Hypothalamus (tissue), 51 donors: Measurements from ENCODE around the gene TSSK6.
"Not testable (repeated sequence)": the region's sequence is repeated elsewhere in the genome, so short reads cannot be mapped to it uniquely, and the experiment has no call there.

Experiments
- DNase-seq, 51 donors: peaks; one replicate each; lab custom pipeline; 2025; lab: John Stamatoyannopoulos, UW

TSSK6 gene

DNA sequence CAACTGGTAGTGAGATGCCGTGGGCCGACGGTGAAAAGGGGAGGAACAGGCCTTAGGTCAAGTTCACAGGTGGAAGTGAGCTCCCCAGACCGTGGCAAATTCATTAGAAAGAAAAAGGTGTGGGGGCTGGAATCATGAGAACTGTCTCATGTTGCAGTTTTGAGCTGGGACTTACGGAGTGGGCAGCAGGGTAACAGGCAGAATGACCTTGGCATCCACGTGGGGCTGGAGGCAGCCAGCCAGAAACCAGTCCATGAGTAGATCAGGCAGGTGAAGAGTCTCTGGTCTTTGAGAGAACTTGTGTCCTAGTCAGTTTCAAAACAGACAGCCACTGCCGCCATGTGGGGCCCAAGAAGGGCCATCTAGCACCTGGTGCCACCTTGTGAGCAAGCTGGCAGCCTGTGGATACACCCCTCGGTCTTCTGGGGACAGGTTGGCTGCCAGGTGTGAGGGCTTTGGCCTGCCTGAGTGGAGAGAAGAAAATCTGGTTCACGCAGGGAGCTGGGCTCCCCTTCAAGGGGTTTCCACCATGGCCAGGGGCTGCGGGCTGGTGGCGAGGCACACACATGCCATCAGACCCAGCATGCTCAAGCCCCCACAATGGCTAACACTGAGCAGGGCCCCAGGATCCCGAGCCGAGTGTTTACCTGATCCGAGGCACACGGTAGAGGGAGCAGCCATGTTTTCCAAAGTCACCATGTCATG, 23.9 kb downstream of the TSSK6 start:
- DNase-seq = no peak

DNA sequence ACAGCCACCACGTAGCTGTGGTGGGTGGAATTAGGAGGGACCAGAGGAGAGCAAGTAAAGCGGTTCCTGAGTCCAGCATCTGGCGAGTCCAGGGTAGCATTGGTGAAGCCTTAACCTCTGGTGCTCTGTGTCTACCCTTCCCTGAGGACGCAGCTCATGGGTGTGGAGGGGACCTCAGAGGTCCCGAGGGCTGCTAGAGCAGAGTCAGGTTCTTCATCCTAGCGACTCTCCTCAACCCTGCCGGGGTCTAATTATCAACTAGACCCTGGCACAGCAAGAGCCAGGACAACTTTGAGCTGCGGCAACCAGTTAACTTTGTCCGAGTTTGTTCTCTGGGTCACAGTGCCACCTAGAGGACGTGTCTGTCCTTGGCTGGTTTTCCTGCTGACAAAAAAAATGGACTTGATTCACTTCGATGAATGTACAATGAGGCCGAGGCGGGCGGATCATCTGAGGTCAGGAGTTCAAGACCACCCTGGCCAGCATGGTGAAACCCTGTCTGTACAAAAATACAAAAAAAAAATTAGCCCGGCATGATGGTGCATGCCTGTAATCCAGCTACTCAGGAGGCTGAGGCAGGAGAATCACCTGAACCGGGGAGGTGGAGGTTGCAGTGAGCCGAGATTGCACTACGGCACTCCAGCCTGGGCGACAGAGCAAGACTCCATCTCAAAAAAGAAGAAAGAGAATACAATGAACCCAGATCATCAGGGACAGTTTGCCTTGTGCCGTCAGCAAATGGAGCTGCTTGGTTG, 25.0 kb downstream of the TSSK6 start:
- DNase-seq = peak in 49 of 51 donors; percentile 4 to 83 (median 59)

DNA sequence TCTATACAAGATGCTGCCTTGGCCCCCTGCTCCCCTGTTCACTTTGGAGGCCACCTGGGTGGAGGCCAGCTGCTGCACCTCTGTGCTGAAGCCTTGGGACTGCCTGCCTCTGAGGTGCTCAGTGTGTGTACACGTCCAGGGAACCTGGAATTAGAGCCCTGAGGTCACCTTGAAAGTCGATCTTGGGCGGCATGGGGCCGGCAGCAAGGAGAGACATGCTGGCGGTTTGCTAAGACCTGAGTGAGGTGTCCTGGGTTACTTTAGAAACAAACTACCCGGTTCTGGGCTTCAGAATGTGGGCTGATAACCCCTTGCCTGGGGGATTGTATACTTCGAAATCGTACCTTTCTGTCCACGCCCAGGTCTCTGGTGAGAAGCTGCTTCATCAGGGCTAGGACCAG, 25.5 kb downstream of the TSSK6 start:
- DNase-seq = no peak

DNA sequence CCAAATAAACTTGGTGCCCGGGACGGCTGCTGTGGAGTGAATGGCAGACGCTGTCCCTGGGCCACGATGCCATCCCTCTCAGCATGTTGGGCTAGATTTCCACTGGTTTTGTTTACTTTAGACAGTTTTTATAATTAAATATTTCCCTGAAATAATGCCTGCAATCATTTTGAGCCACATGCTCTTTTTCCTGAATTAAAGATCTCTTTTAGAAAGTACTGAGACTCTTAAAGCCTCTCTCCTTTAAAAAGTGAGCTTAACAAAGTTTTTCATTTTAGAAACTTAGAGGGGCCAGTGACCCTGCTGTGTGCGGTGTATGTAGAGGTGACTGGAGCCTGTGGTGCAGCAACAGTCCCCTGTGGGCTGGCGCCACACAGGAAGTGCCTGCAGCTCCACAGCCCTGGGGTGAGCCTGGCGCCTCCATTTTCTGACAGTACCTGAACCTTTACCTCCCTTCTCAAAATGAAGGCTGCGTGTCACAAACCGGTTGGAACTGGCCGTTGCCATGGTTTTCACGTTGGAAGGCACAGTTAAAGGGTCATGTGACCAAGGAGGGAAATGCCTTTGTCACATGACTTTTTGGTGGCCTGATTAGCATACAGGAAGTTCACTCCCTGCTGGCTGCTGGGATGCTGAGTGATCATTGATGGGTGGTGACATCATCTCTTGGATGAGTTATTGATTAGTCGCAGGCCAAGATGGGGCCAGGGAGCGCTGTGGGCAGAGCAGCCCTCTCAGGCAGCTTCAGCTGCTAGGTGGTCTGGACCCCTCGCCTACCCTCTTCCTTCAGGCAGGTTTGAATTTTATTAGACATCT, 26.3 kb downstream of the TSSK6 start:
- peak in 43 of 51 donors; percentile 7 to 85 (median 52) for DNase-seq

DNA sequence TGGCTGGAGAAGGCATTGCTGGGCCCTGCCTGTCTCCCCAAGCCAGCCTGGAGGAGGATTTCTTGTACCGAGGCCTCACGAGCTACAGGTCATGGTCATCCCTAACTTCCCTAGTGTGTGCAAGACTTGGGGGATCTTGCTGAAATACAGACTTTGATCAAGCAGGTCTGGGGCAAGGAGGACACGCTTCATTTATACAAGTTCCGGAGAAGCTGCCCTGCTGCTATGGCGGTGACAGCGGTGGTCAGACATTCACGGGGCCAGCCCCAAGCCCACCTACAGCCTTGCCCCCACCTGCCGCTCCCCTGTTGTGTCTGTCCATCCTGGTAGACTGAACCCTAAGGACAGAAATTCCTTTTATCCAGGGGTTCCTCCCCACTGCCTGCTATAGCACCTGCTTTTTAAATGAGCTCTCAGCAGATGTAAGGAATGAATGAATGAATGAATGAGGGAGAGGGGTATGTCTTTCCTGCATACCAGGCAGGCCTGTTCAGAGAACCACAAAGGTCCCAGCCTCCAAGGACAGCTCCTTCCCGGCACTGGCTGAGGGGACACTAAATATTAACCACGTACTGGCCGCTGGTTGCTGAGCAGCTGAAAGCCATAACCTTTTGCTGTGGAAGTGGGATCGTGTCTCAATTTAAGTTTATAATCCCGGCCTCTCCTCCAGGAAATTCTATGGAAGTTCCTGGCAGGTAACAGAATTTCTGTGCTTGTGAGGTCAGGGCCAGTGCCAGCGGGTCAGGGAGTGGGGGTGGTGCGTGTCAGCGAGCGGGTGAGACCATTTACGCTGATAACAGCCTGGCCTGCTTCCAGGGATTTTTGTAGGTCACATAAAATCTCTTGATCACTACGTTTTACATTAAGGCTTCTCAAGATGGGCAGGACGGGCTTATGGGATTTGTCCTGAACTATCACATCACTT, 27.1 kb downstream of the TSSK6 start:
- DNase-seq = peak in 1 of 51 donors; percentile 7

DNA sequence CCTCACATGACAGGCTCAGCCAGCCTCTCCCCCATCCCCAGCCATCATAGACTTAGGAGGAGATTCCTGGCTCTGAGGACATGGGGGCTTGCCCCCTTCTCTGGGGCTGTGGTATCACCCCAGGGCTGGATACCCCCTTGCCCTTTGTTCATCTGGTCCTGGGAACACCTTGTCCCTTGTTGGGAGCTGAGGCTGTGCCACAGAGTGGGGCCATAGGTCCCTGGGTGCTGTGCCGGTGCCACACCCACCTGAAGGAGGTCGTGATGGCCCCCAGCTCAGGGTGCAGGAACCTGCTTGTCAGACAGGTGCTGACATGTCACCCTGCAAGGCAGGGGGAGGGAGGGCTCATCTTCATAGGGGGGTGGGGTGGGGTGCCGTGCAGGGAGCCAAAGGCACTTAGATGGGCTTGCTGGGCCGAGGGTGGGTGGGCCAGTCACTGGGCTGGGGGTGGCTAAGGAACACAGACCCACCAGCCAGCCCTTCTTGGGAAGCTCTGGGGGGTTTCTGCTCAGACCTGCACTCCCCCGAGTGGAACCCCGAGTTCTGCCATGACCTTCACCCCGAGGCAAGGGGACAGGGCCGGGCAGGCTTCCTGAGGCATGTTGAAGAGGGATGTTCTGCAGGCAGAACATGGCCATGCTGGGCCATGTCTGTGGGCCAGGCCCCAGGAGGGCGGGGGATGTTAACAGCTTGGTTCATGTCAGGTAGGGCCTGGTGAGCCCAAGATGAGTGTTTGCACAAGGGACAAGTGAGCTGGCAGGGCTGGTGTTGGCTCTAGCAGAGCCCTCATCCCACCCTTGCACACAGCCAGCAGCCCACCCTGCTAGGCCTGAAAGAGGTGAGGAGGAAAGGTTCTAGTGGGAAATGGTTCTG, 28.0 kb downstream of the TSSK6 start:
- DNase-seq = no peak

DNA sequence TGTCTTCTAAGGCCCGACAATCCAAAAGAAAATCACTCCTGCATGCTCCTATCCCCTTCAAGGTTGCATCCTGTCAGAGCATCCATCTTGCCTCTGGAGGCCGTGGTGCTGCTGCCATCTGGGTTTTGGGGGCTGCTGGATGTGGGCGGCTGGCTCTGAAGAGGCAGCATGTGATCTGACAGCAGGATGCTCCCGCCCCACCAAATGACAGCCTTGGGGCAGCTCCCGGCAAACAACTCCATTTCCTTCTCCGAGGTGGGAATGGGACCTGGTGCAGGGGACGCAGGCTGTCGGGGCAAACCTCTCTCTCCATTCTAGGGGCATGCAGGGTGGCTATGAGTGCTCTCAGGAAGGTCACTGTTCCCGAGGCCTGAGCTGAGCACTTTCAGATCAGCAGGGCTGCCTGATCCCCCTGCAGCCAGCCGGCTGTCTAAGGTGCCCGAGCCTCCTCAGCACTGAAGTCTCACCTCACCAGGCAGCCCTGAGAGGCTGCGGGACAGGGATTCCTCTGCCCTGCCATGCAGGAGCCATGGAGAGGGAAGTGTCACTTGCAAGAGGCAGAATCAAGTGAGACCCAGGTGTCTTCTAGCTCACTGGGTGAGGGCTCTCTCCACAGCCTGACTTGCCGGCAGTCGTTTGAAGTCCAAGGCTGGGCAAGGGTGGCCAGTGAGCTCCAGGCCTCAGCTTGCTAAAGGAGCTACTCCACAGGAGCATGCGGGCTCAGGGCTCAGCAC, 28.8 kb downstream of the TSSK6 start:
- DNase-seq = no peak

DNA sequence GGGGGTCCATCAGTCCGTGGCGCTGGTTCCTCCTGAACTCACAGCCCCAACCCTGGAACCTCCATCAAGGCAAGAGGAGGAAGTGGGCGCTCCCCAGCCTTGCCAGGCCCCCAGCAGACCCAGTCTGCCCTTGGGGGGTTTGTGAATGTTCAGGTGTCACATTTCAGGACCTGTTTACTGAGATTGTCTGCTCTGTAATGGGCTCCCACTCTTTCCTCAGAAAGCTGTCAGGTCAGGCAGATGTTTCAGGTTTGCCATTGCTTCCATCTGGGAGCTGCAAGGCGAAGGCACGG, 29.4 kb downstream of the TSSK6 start:
- no peak for DNase-seq

DNA sequence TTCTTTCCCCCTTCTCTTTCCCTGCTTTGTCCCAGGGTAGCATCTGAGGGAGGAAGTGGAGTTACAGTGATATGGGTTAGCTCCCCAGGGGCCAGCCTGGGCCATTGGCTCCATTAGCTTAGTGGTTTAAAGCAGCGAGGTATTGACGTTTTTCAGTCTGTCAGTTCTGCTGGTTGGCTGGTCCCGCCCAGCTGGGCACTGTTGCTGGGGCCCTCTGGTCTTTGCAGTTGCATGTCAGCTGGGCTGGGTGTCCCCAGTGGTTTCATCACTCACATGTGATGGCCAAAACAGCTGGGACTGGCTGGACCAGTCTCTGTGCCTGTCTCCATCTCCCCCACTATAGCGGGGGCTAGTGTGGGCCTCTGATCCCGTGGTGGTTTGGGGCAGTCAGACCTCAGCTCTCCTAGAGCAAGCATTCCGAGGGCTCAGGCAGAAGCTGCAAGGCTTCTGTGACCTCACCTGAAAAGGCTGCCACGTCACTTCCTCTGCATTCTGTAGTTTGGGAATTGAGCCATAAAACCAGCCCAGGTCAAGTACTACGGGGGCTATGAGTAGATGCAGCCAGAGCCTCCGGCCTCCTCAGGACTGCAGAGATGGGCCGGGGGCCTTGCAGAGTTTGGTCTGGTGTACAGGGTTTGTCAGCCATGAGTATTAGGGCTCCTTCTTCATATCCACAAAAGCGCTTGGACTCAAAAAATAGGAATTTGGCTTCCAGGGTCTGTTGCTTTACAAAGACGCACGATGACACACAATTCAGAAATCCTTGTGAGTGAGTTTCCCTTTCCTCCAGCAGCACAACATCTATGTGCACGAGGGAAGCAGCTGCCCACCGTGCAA, 30.0 kb downstream of the TSSK6 start:
- peak in 1 of 51 donors; percentile 22 for DNase-seq

DNA sequence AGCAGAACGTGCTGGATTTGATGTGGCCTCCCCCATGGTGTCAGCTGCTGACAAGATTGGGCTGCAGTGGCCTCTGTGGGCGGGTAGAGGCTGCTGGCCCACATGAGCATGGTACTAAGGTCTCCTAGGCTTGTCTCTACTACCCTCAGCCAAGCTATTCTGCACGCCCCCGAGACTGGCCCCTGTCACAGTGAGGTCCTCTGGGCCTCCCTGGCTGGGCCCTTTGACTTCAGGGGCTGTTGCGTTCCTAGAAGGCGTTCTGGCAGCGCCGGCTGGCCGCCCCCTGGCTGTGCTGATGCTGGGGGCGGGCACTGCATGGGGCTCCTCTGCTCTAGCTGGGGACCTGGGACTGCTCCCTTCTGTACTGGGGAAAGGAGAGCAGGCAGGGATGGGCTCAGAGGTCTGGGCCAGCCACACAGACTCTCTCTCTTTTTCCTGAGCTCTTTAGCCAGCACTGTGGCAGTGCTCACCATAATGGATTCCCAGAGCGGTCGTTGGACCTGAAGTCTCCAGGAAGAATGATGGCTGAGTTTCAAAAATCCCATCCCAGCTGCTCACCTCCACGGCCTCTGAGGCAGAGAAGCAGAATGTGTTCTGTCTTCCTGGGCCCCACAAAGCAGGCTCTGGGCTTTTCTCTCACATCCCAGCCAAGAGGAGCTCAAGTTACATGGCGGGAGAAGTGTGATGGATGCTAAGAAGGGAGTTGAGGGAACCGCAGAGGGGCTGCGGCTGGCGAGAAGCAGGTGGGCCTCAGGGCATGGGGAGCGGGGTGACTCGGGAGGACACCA, 32.3 kb downstream of the TSSK6 start:
- no peak for DNase-seq

DNA sequence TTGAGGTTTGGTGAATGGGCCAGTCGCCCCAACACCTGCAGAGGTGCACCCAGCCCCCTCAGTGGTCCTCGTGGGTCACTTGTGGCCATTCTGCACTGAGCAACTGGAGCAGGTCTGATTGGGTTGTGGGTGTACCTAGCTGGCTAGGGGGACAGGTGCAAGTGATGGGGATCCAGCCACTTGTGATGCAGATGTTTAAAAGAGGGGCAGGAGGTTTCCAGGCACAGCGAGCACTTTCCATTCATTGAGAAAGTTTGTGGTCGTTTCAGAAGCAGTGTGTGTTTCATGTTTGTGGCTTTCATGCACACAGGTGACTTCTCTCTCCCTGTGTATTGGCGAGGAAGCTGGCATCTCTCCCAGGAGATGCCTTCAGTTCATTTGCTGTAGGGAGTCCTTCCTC, 34.7 kb downstream of the TSSK6 start:
- DNase-seq = no peak

DNA sequence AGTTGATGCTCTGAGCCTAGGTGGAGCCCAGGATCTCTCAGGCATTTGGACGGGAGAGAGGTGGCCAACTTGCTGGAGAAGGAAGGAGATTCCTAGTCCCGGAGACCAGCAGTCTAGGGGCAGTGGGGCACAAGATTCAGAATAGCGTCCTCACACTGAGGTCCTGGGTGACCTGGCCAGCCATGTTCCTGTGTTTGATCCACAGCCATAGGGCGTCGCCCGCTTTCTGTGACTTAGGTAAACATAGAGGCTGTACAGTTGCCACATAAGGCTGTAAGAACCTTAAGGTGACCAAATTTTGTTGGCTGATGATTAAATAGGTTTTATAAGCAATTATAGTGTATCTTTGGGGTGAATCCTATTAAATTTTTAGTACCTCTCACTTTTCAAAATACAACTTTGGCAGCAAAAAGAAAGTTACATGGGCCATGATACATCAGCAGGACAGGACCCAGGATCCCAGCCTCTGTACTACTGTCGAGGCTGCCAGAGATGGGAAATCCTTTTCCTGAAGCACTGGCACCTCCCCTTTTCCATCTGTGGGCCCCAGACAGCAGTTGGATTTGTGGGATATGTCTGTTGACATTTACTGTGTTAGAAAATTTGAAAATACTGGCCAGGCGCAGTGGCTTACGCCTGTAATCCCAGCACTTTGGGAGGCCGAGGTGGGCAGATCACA, 37.5 kb downstream of the TSSK6 start:
- no peak for DNase-seq

DNA sequence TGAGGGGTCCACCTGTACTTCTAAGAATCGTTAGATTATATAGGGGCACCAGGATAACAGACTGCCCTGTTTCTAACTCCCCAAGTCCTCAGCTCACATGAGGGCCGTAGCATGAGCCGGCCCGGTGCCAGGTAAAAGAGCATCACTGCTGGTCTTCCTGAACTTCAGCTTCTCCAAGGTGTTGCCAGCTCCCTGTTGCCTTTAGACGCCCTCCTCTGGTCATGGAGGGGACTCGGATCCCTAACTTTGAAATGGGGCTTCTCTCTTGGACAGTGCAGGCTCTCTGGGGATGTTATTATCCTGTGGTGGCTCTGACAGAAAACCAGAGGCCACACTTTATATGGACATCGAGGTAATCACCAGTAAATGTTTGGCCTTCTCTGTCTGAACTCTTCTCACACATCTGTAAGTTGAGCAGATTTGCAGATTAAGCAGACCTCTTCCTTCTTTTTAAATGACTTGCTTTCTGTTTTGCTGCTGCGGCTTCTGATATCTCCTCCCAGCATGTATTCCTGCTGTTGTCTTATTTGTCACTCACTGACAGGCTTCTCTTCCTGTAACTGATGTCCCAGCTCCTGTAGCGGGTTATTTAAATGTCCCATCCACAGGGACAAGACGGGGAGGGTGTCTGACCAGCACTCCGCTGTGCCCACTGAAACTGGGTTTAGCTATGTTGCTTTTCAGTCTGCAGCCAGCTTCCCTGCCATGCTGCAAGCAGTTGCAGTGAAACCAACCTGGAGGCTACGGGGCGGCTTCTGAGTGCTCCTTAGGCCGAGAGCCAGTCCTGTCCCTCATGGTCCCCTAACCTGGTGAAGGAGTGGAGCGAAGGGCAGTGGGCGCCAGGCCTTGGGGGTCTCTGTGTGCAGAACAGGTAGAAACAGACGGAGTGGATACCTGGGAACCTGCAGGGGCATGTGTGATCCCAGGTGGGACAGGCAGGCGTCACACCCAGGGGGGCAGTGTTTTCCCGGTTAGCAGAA, 39.2 kb downstream of the TSSK6 start:
- DNase-seq = no peak

DNA sequence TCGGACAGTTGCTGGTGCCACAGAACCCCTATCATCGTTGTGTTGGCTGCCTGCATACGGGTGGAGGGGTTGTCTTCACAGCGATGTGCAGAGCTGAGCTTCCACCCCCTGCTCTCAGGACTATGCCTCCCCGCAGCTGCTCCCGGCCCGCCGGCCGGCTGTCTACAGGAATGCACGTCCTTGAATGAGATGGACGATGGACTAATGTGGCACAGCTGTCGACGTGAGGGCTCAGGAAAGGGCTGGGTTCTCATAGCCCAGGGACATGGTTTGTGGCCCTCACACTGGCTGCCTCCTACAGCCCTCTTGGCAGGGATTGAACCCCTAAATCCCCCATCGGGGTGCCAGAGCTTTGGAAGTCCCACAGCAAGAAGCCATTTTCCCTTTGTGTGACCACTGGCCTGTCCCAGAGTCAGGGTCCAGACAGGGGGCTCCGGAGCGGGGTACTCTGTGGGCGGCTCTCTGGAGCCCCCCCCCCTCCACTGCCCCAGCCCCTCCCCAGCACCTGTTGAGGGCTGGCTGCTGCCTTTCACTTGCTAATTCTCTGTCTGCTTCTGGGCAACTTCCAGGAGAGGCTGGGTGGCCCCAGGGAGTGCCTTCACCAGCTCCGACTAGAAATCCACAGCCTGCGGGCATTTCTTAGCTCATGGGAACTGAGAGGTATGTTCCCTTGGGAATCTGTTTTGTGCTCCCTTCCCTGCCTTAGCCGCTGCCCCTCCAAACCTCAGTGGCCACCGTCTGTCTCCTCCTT, 40.2 kb downstream of the TSSK6 start:
- DNase-seq = no peak

DNA sequence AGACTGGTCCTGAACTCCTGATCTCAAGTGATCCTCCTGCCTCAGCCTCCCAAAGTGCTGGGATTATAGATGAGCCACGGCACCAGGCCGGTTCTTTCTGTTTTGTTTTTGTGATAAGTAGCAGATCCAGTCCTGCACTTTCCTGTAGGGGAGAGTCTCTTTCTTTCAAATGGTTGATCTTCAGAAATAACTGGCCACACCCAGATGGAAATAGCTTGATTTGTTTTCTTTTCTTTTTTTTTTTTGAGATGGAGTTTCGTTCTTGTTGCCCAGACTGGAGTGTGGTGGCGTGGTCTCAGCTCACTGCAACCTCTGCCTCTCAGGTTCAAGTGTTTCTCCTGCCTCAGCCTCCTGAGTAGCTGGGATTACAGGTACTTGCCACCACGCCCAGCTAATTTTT, 43.2 kb downstream of the TSSK6 start:
- not testable (repeated sequence) for DNase-seq
